ENCODE data around the gene SEC14L3.

GRCh38 chr22:30502153-30502552 is 30.3 kb upstream of the SEC14L3 start:
- TF ChIP-seq ZMYM3 (CRISPR knock-in tag; IDR thresholded peaks at IDR 0.05), result peak; percentile 54; the same call in 1 of the 2 replicates
- no peak for TF ChIP-seq U2AF1 (optimal IDR thresholded peaks at IDR 0.05; ENCODE audit: low read depth, low read length)
- TF ChIP-seq HMG20A (CRISPR knock-in tag; IDR thresholded peaks at IDR 0.05; ENCODE audit: borderline replicate concordance), result no peak
- no peak for TF ChIP-seq YY1 (IDR thresholded peaks at IDR 0.05; ENCODE audit: insufficient read depth, insufficient replicate concordance, low read depth, low read length)
- no peak for TF ChIP-seq HMG20B (CRISPR knock-in tag; conservative IDR thresholded peaks at IDR 0.05)
- TF ChIP-seq ZBTB33 (CRISPR knock-in tag; IDR thresholded peaks at IDR 0.05), result no peak
- no peak for TF ChIP-seq CENPBD1 (CRISPR knock-in tag; IDR thresholded peaks at IDR 0.05; ENCODE audit: borderline replicate concordance, low read depth)
- TF ChIP-seq CTCF (CRISPR knock-in tag; IDR thresholded peaks at IDR 0.05), result no peak

Measured in HepG2 (cell line).